HEK293T (cell line): Measurements from ENCODE around the gene P2RY2.

Experiments used
- ARNT ChIP-seq: fragments of 450-650 bp; IDR thresholded peaks from 2 replicates; pipeline ENCODE4 v1.6.1; 2017; ENCODE audit warnings: mild to moderate bottlenecking
- BHLHE40 ChIP-seq: fragments of 450-650 bp; IDR thresholded peaks from 2 replicates; pipeline ENCODE4 v1.6.1; 2016; ENCODE audit warnings: mild to moderate bottlenecking, moderate library complexity, borderline replicate concordance
- ELF4 ChIP-seq: fragments of 450-650 bp; IDR thresholded peaks from 2 replicates; pipeline ENCODE4 v1.6.1; 2017; ENCODE audit warnings: antibody characterized with exemption
- FOXK2 ChIP-seq: fragments of 450-650 bp; IDR thresholded peaks from 2 replicates; pipeline ENCODE4 v1.6.1; 2016; ENCODE audit warnings: mild to moderate bottlenecking
- ZNF384 ChIP-seq: fragments of 450-650 bp; IDR thresholded peaks from 2 replicates; pipeline ENCODE4 v1.6.1; 2016

GRCh38 chr11:73201888-73202780, 15.9 kb upstream of the P2RY2 start:
- TF ChIP-seq FOXK2 (no peak), BHLHE40 (no peak), ELF4 (no peak), ZNF384 (no peak), ARNT (no peak)
